HEK293 (cell line): ENCODE data around the gene B3GALT5.

ENCODE experiments used
- CTCF ChIA-PET: fragments of 350-600 bp; formaldehyde crosslinking; extraction: SDS; loops from one replicate; lab custom pipeline; 2021; ENCODE audit warnings: antibody characterized with exemption; lab: Yijun Ruan, JAX
- POLR2A ChIA-PET: fragments of 300-600 bp; formaldehyde crosslinking; extraction: SDS; loops from one replicate; lab custom pipeline; 2020; ENCODE audit warnings: antibody characterized with exemption, inconsistent platforms; lab: Yijun Ruan, JAX
- H3K27ac ChIP-seq: fragments of 200-500 bp; sonication (Bioruptor generic); 2 replicates; pipeline ENCODE4 v1.5.1; 2014; ENCODE audit warnings: low read depth, low read length, control low read depth, inconsistent platforms; ENCODE audit errors: extremely low read depth
- H3K36me3 ChIP-seq, 2 experiments: fragments of 200-500 bp in 1 of 2; sonication (Bioruptor generic) in 1 of 2; 1 replicate in 1 of 2; 2 replicates in 1 of 2; pipeline ENCODE4 v1.5.1; 2014 to 2017; ENCODE audit warnings: inconsistent platforms in 2 of 2, low read length in 2 of 2; ENCODE audit not compliant: control insufficient read depth in 2 of 2, insufficient read depth in 1 of 2
- H3K4me1 ChIP-seq: fragments of 200-500 bp; sonication (Bioruptor generic); 2 replicates; pipeline ENCODE4 v1.5.1; 2014; ENCODE audit warnings: mild to moderate bottlenecking, low read length, inconsistent platforms; ENCODE audit not compliant: control insufficient read depth, insufficient read depth
- H3K4me3 ChIP-seq: 2 replicates; pipeline ENCODE4 v1.5.1; 2011; ENCODE audit warnings: low read depth, mild to moderate bottlenecking, control low read depth, low read length, moderate library complexity
- H3K9me3 ChIP-seq: fragments of 200-500 bp; sonication (Bioruptor generic); 2 replicates; pipeline ENCODE4 v1.5.1; 2014; ENCODE audit warnings: low read depth, low read length, inconsistent platforms; ENCODE audit not compliant: control insufficient read depth, insufficient read depth
- EGR2 ChIP-seq: fragments of 450-650 bp; formaldehyde crosslinking; IDR thresholded peaks from 2 replicates; pipeline ENCODE4 v1.5.1; 2016; ENCODE audit warnings: low read depth, missing biosample characterization, missing genetic modification characterization
- GLIS2 ChIP-seq: fragments of 450-650 bp; formaldehyde crosslinking; IDR thresholded peaks from 2 replicates; pipeline ENCODE4 v1.5.1; 2016; ENCODE audit warnings: missing biosample characterization, missing genetic modification characterization
- KLF7 ChIP-seq: fragments of 450-650 bp; formaldehyde crosslinking; IDR thresholded peaks from 2 replicates; pipeline ENCODE4 v1.5.1; 2016; ENCODE audit warnings: missing biosample characterization, missing genetic modification characterization, borderline replicate concordance
- OSR2 ChIP-seq: fragments of 450-650 bp; formaldehyde crosslinking; IDR thresholded peaks from 2 replicates; pipeline ENCODE4 v1.5.1; 2016; ENCODE audit warnings: missing biosample characterization, missing genetic modification characterization
- PATZ1 ChIP-seq: fragments of 450-650 bp; formaldehyde crosslinking; IDR thresholded peaks from 2 replicates; pipeline ENCODE4 v1.5.1; 2016; ENCODE audit warnings: missing biosample characterization, missing genetic modification characterization
- PRDM2 ChIP-seq: fragments of 450-650 bp; formaldehyde crosslinking; IDR thresholded peaks from 2 replicates; pipeline ENCODE4 v1.5.1; 2016; ENCODE audit warnings: missing biosample characterization, missing genetic modification characterization, borderline replicate concordance
- TSHZ1 ChIP-seq: fragments of 450-650 bp; formaldehyde crosslinking; IDR thresholded peaks from 2 replicates; pipeline ENCODE4 v1.5.1; 2016; ENCODE audit warnings: missing biosample characterization, missing genetic modification characterization, borderline replicate concordance
- WT1 ChIP-seq: fragments of 450-650 bp; formaldehyde crosslinking; IDR thresholded peaks from 2 replicates; pipeline ENCODE4 v1.5.1; 2016; ENCODE audit warnings: missing biosample characterization, missing genetic modification characterization
- ZBTB21 ChIP-seq: fragments of 450-650 bp; formaldehyde crosslinking; IDR thresholded peaks from 2 replicates; pipeline ENCODE4 v1.5.1; 2017; ENCODE audit warnings: missing biosample characterization, missing genetic modification characterization
- ZFHX2 ChIP-seq: fragments of 450-650 bp; formaldehyde crosslinking; conservative IDR thresholded peaks from 2 replicates; pipeline ENCODE4 v1.5.1; 2016; ENCODE audit warnings: missing biosample characterization, missing genetic modification characterization
- ZNF366 ChIP-seq: fragments of 450-650 bp; formaldehyde crosslinking; conservative IDR thresholded peaks from 2 replicates; pipeline ENCODE4 v1.5.1; 2016; ENCODE audit warnings: missing biosample characterization, missing genetic modification characterization
- ZNF518A ChIP-seq: fragments of 450-650 bp; formaldehyde crosslinking; conservative IDR thresholded peaks from 2 replicates; pipeline ENCODE4 v1.5.1; 2016; ENCODE audit warnings: low read depth, missing biosample characterization, missing genetic modification characterization
- ZNF560 ChIP-seq: fragments of 450-650 bp; formaldehyde crosslinking; IDR thresholded peaks from 2 replicates; pipeline ENCODE4 v1.5.1; 2017; ENCODE audit warnings: missing biosample characterization, missing genetic modification characterization, borderline replicate concordance

The B3GALT5 gene

GRCh38 chr21:39610703-39611102 is 2.0 kb upstream of the B3GALT5 start (continued):
- TF ChIP-seq TSHZ1 (tag by site-specific recombination) (0 out of 2 replicates have a peak, but pooled peaks have one; percentile 19), ZNF366 (0 out of 2 replicates have a peak, but pooled peaks have one; percentile 39), ZBTB21 (tag by site-specific recombination) (peak; percentile 38; the same call in 1 of the 2 replicates), ZNF560 (tag by site-specific recombination) (no peak), OSR2 (tag by site-specific recombination) (0 out of 2 replicates have a peak, but pooled peaks have one; percentile 60), ZNF518A (tag by site-specific recombination) (0 out of 2 replicates have a peak, but pooled peaks have one; percentile 29)

- Histone ChIP-seq H3K27ac (no peak overlapping the region), H3K36me3 (no peaks in the 10 kb centered on the region), H3K4me1 (peaks cover 10% of the 10 kb centered on the region; the same call in 1 of the 2 replicates), H3K4me3 (no peak overlapping the region), H3K9me3 (no peaks in the 10 kb centered on the region)
- CTCF ChIA-PET: interaction anchor here (0.8 to 1.5 kb wide), 2 partner anchors 67 to 94 kb away, joined by 3 to 12 read pairs; no protein-coding TSS in a partner anchor
- POLR2A ChIA-PET: interaction anchor here (0.7 to 1.1 kb wide), 2 partner anchors 49 to 64 kb away, joined by 3 to 6 read pairs; no protein-coding TSS in a partner anchor
- no peak for TF ChIP-seq WT1
- peak; percentile 48 for TF ChIP-seq GLIS2
- TF ChIP-seq PATZ1: 0 out of 2 replicates have a peak, but pooled peaks have one; percentile 4
- peak; percentile 68; the same call in 1 of the 2 replicates for TF ChIP-seq EGR2
- TF ChIP-seq OSR2 (tag by site-specific recombination): peak; percentile 54; the same call in 1 of the 2 replicates
- no peak for TF ChIP-seq KLF7 (tag by site-specific recombination)
- TF ChIP-seq PRDM2 (tag by site-specific recombination): no peak
- no peak for TF ChIP-seq ZBTB21 (tag by site-specific recombination)
- TF ChIP-seq ZFHX2 (tag by site-specific recombination): peak; percentile 74
Measured at GRCh38 chr21:39611551-39612190, 1.1 kb upstream of the B3GALT5 start.
